ENCODE measurements around the gene TESMIN. TPM values are rescaled to one million over a fixed set of nuclear protein-coding genes. Genes with fewer than 3 reads are reported as not detected.
A peak's percentile ranks its signal among the peaks of the same experiment; 100 is the strongest.

TESMIN gene
- total RNA-seq, 2 donors from 2014 or later, result 6.3 to 8.8 TPM

DNA sequence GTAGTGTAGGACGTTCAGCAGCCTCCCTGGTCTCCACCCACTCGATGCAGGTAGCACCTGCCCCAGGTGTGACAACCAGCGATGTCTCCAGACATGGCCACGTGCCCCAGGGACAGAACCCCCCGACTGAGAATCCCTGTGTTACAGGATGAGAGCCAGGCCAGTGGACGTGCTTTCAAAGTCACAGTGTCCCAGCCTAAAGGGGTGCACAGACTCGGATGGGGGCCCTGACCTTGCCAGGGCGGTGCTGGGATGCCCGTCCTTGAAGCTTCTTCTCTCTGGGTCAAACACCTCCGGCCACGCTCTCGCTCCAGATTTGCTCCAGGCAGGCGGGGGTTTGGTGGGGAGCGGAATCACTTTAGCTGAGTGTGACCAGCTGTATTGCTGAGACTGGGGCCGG, 90.3 kb downstream of the TESMIN start:
- Mint-ChIP-seq H3K36me3 (no peaks in the 10 kb centered on the region), H3K9me3 (no peaks in the 10 kb centered on the region), H3K27ac (no peak overlapping the region)
- ATAC-seq (no peak), DNase-seq (ENCODE audit: low spot score in 2 of 2) (no peak)

DNA sequence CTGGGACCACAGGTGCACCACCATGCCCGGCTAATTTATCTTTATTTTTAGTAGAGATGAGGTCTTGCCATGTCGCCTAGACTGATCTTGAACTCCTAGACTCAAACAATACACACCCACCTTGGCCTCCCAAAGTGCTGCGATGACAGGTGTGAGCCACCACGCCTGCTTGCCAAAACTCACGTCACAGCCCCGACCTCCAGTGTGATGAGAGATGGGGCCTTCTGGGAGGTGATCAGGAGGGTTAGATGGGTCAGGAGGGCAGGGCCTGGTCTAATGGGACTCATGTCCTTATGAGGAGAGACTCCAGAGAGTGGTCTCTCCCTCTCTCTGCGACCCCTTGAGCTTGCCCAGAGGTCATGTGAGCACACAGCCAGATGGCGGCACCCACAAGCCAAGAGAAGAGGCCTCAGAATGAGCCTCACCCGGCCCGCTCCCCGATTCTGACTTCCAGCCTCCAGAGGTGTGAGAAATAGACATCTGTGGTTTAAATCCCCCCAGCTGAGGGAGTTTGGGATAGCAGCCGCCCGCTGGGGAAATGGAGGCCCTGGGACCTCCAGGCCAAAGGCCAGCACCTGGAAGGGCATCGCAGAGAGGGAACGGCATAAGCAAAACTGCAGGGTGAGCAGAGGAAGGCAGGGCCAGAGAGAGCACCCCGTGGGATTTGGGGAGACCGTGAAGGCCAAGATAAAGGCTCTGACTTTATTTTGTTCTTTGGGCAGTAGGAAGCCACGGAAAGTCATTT, 91.1 kb downstream of the TESMIN start:
- Mint-ChIP-seq H3K9me3 (peaks cover 0 to under 1% of the 10 kb centered on the region in 2 donors), H3K27ac (peak overlapping the region in 1 of 2 donors; percentile 7), H3K36me3 (no peaks in the 10 kb centered on the region)
- no peak for ATAC-seq
- no peak for DNase-seq (ENCODE audit: low spot score in 2 of 2)

DNA sequence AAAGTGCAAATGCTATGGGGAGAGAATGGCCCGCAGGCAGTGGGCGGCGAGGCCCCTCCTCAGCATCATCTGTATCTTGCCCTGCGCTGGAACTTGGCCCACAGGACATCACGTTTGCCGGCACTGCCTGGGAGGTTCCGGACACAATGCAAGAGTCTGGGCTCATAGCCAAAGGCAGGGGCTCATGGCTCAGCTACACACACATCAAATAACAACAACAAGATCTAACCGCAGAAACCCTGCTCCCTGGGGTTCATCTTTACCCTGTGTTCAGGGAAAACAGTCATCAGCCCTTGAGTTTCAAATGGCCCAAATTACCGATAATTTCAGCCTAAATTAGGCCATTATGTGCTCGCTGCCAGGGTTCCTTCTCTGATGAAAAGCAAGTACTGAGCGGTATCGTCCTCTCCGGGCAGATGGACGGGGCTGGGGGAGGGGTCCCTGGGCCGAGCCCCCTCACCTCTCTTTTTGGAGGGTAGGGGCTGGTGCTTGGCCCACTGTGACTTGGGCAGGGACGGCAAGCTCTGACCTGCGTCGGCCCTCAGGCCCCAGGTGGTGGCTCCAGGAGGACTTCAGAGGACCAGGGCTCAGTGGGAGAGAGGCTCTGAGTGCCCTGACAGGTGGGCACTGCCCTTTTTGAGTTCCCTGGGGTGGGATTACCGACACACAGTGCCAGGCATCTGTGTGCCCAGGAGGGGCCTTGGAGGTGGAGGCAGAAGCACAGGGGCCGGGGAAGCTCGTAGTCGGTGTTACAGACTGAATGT, 92.0 kb downstream of the TESMIN start:
- no peak for ATAC-seq
- Mint-ChIP-seq H3K36me3 (no peaks in the 10 kb centered on the region), H3K27ac (no peak overlapping the region), H3K9me3 (peaks cover 0 to 4% of the 10 kb centered on the region in 2 donors)
- no peak for DNase-seq (ENCODE audit: low spot score in 2 of 2)

DNA sequence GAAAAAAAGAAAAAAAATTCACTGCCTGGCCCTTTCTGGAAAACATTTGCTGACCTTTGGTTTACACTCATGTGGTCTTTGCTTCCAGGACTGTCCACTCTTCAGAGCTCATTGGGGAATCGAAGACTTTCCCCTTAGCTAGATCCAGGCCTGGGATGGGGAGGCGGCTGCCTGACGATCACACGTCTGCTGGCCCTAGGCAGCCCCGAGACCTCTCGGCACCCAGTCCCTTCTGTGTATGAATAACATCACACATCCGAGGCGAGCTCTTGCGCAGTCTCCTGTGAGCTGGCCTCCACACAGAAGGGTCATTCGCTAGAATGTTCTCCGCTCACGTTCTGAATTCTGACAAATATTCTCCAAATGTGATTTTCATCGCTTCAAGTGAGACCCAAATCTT, 92.7 kb downstream of the TESMIN start:
- DNase-seq (ENCODE audit: low spot score in 2 of 2) (no peak), ATAC-seq (no peak)
- peaks cover 0 to 4% of the 10 kb centered on the region in 2 donors for H3K9me3 Mint-ChIP-seq
- H3K27ac Mint-ChIP-seq, result no peak overlapping the region
- no peaks in the 10 kb centered on the region for H3K36me3 Mint-ChIP-seq

DNA sequence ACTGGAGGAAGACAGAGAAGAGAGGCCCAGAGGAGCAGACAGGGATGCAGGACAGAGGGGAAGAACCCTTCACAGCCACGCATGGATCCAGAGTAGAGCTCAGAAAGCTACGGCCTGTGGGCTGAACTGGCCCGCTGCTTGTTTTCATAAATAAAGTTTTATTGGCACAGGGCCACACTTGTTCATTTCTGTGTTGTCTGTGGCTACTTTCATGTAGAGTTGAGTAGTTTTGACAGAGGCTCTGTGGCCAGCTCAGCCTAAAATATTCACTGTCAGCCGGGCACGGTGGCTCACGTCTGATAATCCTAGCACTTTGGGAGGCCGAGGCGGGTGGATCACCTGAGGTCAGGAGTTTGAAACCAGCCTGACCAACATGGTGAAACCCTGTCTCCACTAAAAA, 93.2 kb downstream of the TESMIN start:
- Mint-ChIP-seq H3K9me3 (peaks cover 0 to 4% of the 10 kb centered on the region in 2 donors), H3K27ac (no peak overlapping the region), H3K36me3 (no peaks in the 10 kb centered on the region)
- DNase-seq (ENCODE audit: low spot score in 2 of 2), result no peak
- ATAC-seq, result no peak

Other genes with a start within 250 kb of the TESMIN start
- 1 to 10 TPM in 1 of 2 donors, under 1 TPM in 1; 0.59 to 3.5 TPM for gene GAL, start 67.0 kb downstream of the TESMIN start, total RNA-seq
- gene CPT1A, start 90.4 kb upstream of the TESMIN start, total RNA-seq, result 10 to 100 TPM; 23.0 to 41.3 TPM
- gene MRPL21, start 152.3 kb upstream of the TESMIN start, total RNA-seq, result 10 to 100 TPM; 49.4 to 87.1 TPM
- 10 to 100 TPM; 21.2 to 60.2 TPM for gene IGHMBP2, start 152.4 kb upstream of the TESMIN start, total RNA-seq
- gene MRGPRD, start 229.5 kb upstream of the TESMIN start, total RNA-seq, result not detected

Data from activated naive CD4-positive, alpha-beta T cell treated with anti-CD3 and anti-CD28 coated beads, Interleukin-2, amount 50 U/mL, for 72 hours (primary cell).